WERI-Rb-1 (cell line): ENCODE measurements around the gene FAM240A.

Experiments used
- DNase-seq: peaks from one replicate; pipeline ENCODE4 v3.0.0-alpha.2; 2020
- H3K27ac ChIP-seq: fragments of 250-450 bp; sonication (Bioruptor Pico); 2 replicates; pipeline ENCODE4 v1.5.1; 2020; ENCODE audit warnings: mild to moderate bottlenecking, moderate library complexity
- H3K27me3 ChIP-seq: fragments of 250-450 bp; sonication (Bioruptor Pico); 2 replicates; pipeline ENCODE4 v1.5.1; 2021; ENCODE audit warnings: mild to moderate bottlenecking, low read depth, moderate library complexity; ENCODE audit not compliant: insufficient read depth, severe bottlenecking
- H3K36me3 ChIP-seq: fragments of 250-450 bp; sonication (Bioruptor Pico); 2 replicates; pipeline ENCODE4 v1.5.1; 2020; ENCODE audit warnings: mild to moderate bottlenecking, moderate library complexity
- H3K4me3 ChIP-seq: 2 replicates; pipeline ENCODE4 v1.5.1; 2011; ENCODE audit warnings: low read depth, mild to moderate bottlenecking, control low read depth, low read length
- H3K9me3 ChIP-seq: fragments of 250-450 bp; sonication (Bioruptor Pico); 2 replicates; pipeline ENCODE4 v1.5.1; 2021; ENCODE audit warnings: mild to moderate bottlenecking, moderate library complexity; ENCODE audit not compliant: severe bottlenecking
- CTCF ChIP-seq: IDR thresholded peaks from 2 replicates; pipeline ENCODE4 v1.5.1; 2011; ENCODE audit warnings: low read depth, mild to moderate bottlenecking, control low read depth, inconsistent platforms, low read length

FAM240A gene

GRCh38 chr3:46670000-46670890, 57.9 kb downstream of the FAM240A start:
- no peak overlapping the region for H3K27ac ChIP-seq
- no peak overlapping the region for H3K4me3 ChIP-seq
- no peaks in the 10 kb centered on the region for H3K9me3 ChIP-seq
- H3K36me3 ChIP-seq, result no peaks in the 10 kb centered on the region
- no peaks in the 10 kb centered on the region for H3K27me3 ChIP-seq
- no peak for TF ChIP-seq CTCF
- DNase-seq, result peak; percentile 3

DNA sequence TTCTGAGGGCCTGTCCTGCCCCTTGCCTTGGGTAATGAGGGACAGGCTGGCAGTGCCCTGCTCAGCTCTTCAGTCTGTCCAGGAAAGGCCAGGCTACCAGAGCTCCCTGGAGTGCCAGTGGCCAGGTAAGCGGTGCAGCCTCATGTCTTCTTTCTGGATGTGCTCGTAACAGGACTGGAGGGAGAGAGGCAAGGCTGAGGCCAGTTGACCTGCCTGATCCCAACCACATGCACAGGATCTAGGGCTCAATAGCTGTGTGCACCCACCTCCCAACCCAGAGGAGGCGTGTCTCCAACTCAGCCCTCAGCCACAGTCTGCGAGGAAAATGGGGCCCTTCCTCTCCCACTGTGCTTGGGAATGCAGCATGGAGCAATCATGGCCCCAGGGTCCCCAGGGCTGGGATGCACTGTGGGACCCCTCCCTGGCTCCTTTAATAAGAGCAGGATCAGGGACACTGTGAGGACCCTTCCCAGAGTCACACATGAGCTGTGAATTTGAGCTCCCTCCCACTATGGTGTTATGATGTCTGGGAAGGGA, 58.6 kb downstream of the FAM240A start:
- no peak overlapping the region for H3K4me3 ChIP-seq
- no peak for TF ChIP-seq CTCF
- no peaks in the 10 kb centered on the region for H3K36me3 ChIP-seq
- no peak overlapping the region for H3K27ac ChIP-seq
- H3K27me3 ChIP-seq, result no peaks in the 10 kb centered on the region
- peak; percentile 4 for DNase-seq
- no peaks in the 10 kb centered on the region for H3K9me3 ChIP-seq

DNA sequence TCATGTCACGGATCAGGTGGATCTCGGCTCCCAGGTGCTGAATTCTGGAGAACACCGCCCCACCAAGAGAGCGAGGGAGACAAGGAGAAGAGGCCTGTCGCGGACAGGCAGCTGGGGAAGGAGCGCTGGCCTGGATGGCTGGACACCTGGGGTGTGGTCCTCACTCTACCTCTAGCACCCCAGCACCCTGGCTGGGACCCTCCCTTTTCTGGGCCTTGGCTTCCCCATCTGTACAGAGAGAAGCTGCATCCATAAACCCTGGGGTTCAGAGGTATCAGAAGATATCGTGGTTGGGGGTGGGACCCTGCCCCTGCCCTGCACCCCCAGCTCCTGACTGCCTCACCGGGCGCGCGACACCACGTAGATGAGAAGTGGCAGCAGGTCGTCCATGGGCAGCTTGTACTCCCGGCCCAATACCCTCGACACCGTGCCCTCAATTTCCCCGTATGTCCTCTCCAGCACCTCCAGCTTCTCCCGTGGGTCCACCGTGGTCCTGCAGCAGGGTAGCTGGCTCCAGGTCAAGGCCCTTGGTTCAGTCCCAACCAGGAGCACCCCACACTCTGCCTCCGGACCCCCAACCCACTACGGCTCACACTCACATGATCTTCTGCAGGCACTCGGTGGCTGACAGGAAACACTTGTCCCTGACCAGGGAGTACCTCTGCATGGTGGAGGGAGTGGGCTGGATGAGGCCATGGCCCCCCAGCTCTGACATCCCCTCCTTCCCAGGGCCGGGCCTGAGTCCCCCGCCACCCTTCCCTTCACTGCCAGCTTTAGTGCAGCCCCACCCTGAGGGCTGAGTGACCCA, 59.4 kb downstream of the FAM240A start:
- H3K36me3 ChIP-seq, result no peaks in the 10 kb centered on the region
- no peak for TF ChIP-seq CTCF
- H3K27ac ChIP-seq, result no peak overlapping the region
- no peak overlapping the region for H3K4me3 ChIP-seq
- no peaks in the 10 kb centered on the region for H3K27me3 ChIP-seq
- H3K9me3 ChIP-seq, result no peaks in the 10 kb centered on the region
- DNase-seq, result peak; percentile 2

DNA sequence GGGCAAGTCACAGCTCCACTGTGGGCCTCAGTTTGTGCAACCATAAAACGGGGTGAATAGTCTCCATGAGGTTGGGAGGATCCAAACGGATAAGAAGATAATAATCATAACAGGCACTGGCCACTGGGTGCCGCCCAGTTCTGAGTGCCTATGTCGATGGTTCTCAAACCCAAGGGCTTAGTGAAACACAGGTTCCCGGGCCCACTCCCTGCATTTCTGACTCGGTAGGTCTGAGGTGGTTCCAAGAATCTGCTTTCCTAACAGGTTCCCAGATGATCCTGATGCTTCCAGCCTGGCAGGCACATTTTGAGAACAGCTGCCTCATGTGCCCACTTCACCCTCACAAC, 60.0 kb downstream of the FAM240A start:
- no peaks in the 10 kb centered on the region for H3K27me3 ChIP-seq
- no peak overlapping the region for H3K27ac ChIP-seq
- no peaks in the 10 kb centered on the region for H3K9me3 ChIP-seq
- DNase-seq, result no peak
- no peak for TF ChIP-seq CTCF
- no peak overlapping the region for H3K4me3 ChIP-seq
- no peaks in the 10 kb centered on the region for H3K36me3 ChIP-seq

DNA sequence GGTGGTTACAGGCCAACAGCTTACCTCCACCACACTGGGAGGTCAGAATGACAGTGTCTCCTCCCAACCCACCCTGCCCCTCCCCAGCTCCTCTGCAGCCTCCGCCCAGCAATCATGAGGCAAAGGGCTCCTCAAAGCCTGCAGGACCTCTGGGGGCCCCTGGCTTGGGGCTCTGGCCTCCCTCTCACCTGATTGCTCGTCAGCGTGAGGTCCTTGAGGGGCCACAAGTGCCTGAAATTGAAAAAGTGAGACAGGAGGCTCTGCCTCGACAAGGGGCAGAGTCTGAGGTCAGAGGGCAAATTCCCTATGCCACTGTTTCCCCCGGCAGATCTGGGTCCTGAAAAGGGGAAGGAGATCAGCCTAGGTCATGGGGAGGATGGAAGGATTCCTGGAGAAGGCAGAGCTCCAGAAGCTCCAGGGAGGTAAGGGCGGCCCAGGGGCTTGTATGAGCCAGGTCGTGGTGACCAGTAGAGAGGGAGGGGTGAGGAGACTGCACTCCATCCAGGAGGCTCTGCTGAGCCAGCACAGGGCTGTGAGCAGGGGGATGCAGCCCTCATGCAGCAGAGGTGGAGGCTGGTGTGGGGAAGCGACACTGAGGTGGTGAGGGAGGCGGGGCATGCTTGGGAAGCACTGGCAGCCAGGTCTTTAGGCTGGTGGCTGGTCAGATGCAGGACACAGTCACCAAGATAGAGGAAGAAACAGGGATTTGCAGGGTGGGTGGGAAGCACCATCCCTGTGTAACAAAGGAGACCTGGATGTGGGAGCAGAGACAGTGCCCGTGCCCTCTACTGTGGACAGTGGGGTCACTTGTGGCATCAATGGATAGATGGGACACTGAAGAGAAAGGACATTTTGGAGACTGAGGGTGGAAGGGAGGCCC, 61.1 kb downstream of the FAM240A start:
- Histone ChIP-seq H3K27me3 (no peaks in the 10 kb centered on the region), H3K36me3 (no peaks in the 10 kb centered on the region), H3K4me3 (no peak overlapping the region), H3K9me3 (no peaks in the 10 kb centered on the region), H3K27ac (no peak overlapping the region)
- DNase-seq, result peak; percentile 3
- no peak for TF ChIP-seq CTCF
